HEK293 (cell line): ENCODE results near the gene KRT20.

Experiments
- CTCF ChIA-PET: fragments of 350-600 bp; formaldehyde crosslinking; extraction: SDS; loops from one replicate; lab custom pipeline; 2021; ENCODE audit warnings: antibody characterized with exemption; lab: Yijun Ruan, JAX
- POLR2A ChIA-PET: fragments of 300-600 bp; formaldehyde crosslinking; extraction: SDS; loops from one replicate; lab custom pipeline; 2020; ENCODE audit warnings: antibody characterized with exemption, inconsistent platforms; lab: Yijun Ruan, JAX
- H3K27ac ChIP-seq: fragments of 200-500 bp; sonication (Bioruptor generic); 2 replicates; pipeline ENCODE4 v1.5.1; 2014; ENCODE audit warnings: low read depth, low read length, control low read depth, inconsistent platforms; ENCODE audit errors: extremely low read depth
- H3K36me3 ChIP-seq, 2 experiments: fragments of 200-500 bp in 1 of 2; sonication (Bioruptor generic) in 1 of 2; 1 replicate in 1 of 2; 2 replicates in 1 of 2; pipeline ENCODE4 v1.5.1; 2014 to 2017; ENCODE audit warnings: inconsistent platforms in 2 of 2, low read length in 2 of 2; ENCODE audit not compliant: control insufficient read depth in 2 of 2, insufficient read depth in 1 of 2
- H3K4me1 ChIP-seq: fragments of 200-500 bp; sonication (Bioruptor generic); 2 replicates; pipeline ENCODE4 v1.5.1; 2014; ENCODE audit warnings: mild to moderate bottlenecking, low read length, inconsistent platforms; ENCODE audit not compliant: control insufficient read depth, insufficient read depth
- H3K4me3 ChIP-seq: 2 replicates; pipeline ENCODE4 v1.5.1; 2011; ENCODE audit warnings: low read depth, mild to moderate bottlenecking, control low read depth, low read length, moderate library complexity
- H3K9me3 ChIP-seq: fragments of 200-500 bp; sonication (Bioruptor generic); 2 replicates; pipeline ENCODE4 v1.5.1; 2014; ENCODE audit warnings: low read depth, low read length, inconsistent platforms; ENCODE audit not compliant: control insufficient read depth, insufficient read depth
- ATF2 ChIP-seq: fragments of 450-650 bp; formaldehyde crosslinking; IDR thresholded peaks from 2 replicates; pipeline ENCODE4 v1.5.1; 2016; ENCODE audit warnings: missing biosample characterization, missing genetic modification characterization, low read depth
- GLIS2 ChIP-seq: fragments of 450-650 bp; formaldehyde crosslinking; IDR thresholded peaks from 2 replicates; pipeline ENCODE4 v1.5.1; 2016; ENCODE audit warnings: missing biosample characterization, missing genetic modification characterization
- HOXD13 ChIP-seq: sonication (generic); formaldehyde crosslinking; IDR thresholded peaks from 2 replicates; pipeline ENCODE4 v1.8.0; 2022; ENCODE audit warnings: missing genetic modification reagents, borderline replicate concordance
- PRDM2 ChIP-seq: fragments of 450-650 bp; formaldehyde crosslinking; IDR thresholded peaks from 2 replicates; pipeline ENCODE4 v1.5.1; 2016; ENCODE audit warnings: missing biosample characterization, missing genetic modification characterization, borderline replicate concordance
- REST ChIP-seq: fragments of 450-650 bp; formaldehyde crosslinking; IDR thresholded peaks from 2 replicates; pipeline ENCODE4 v1.5.1; 2016; ENCODE audit warnings: missing biosample characterization, missing genetic modification characterization
- TSHZ1 ChIP-seq: fragments of 450-650 bp; formaldehyde crosslinking; IDR thresholded peaks from 2 replicates; pipeline ENCODE4 v1.5.1; 2016; ENCODE audit warnings: missing biosample characterization, missing genetic modification characterization, borderline replicate concordance
- ZFP41 ChIP-seq: fragments of 450-650 bp; formaldehyde crosslinking; IDR thresholded peaks from 2 replicates; pipeline ENCODE4 v1.5.1; 2016; ENCODE audit warnings: missing biosample characterization, missing genetic modification characterization, borderline replicate concordance
- ZNF114 ChIP-seq: fragments of 450-650 bp; formaldehyde crosslinking; IDR thresholded peaks from 2 replicates; pipeline ENCODE4 v1.5.0; 2017; ENCODE audit warnings: missing biosample characterization, missing genetic modification characterization
- ZNF350 ChIP-seq: fragments of 450-650 bp; formaldehyde crosslinking; IDR thresholded peaks from 2 replicates; pipeline ENCODE4 v1.5.0; 2017; ENCODE audit warnings: missing biosample characterization, mild to moderate bottlenecking, missing genetic modification characterization
- ZNF362 ChIP-seq: fragments of 450-650 bp; formaldehyde crosslinking; IDR thresholded peaks from 2 replicates; pipeline ENCODE4 v1.5.1; 2016; ENCODE audit warnings: missing biosample characterization, missing genetic modification characterization
- ZNF423 ChIP-seq: fragments of 450-650 bp; formaldehyde crosslinking; IDR thresholded peaks from 2 replicates; pipeline ENCODE4 v1.5.1; 2016; ENCODE audit warnings: missing biosample characterization, missing genetic modification characterization
- ZNF549 ChIP-seq: fragments of 450-650 bp; IDR thresholded peaks from 2 replicates; pipeline ENCODE4 v1.5.1; 2018; ENCODE audit warnings: missing biosample characterization, missing genetic modification characterization, mild to moderate bottlenecking, inconsistent platforms, moderate library complexity
- ZNF596 ChIP-seq: fragments of 450-650 bp; IDR thresholded peaks from 2 replicates; pipeline ENCODE4 v1.5.0; 2018; ENCODE audit warnings: missing biosample characterization, mild to moderate bottlenecking, missing genetic modification characterization, moderate library complexity
- ZNF660 ChIP-seq: fragments of 450-650 bp; IDR thresholded peaks from 2 replicates; pipeline ENCODE4 v1.5.1; 2018; ENCODE audit warnings: missing biosample characterization, mild to moderate bottlenecking, missing genetic modification characterization
- ZNF791 ChIP-seq: fragments of 450-650 bp; formaldehyde crosslinking; IDR thresholded peaks from 2 replicates; pipeline ENCODE4 v1.5.1; 2016; ENCODE audit warnings: missing biosample characterization, missing genetic modification characterization
- ZSCAN23 ChIP-seq: fragments of 450-650 bp; formaldehyde crosslinking; IDR thresholded peaks from 2 replicates; pipeline ENCODE4 v1.5.1; 2016; ENCODE audit warnings: missing biosample characterization, missing genetic modification characterization

Gene KRT20

GRCh38 chr17:40906613-40907012 is 21.6 kb upstream of the KRT20 start:
- Histone ChIP-seq H3K4me1 (peaks cover 31% of the 10 kb centered on the region), H3K27ac (no peak overlapping the region), H3K4me3 (no peak overlapping the region), H3K9me3 (no peaks in the 10 kb centered on the region)
- POLR2A ChIA-PET, result no interaction called here
- TF ChIP-seq ATF2 (tag by site-specific recombination) (no peak), ZNF791 (no peak), REST (peak; percentile 88), ZNF350 (tag by site-specific recombination) (no peak)
- TF ChIP-seq, all 188 proteins: peak for 1
- no peaks in the 10 kb centered on the region for H3K36me3 ChIP-seq
- CTCF ChIA-PET, result interaction anchor here (0.5 to 5.2 kb wide), 9 partner anchors 25 to 756 kb away, joined by 3 to 28 read pairs (median 4); no protein-coding TSS in a partner anchor

- ChIA-PET CTCF (interaction anchor here (0.7 to 1.7 kb wide), 4 partner anchors 20 to 758 kb away, joined by 3 to 6 read pairs (median 4); partner anchors contain the start of gene KRT20), POLR2A (no interaction called here)
- Histone ChIP-seq H3K36me3 (no peaks in the 10 kb centered on the region), H3K27ac (no peak overlapping the region), H3K4me3 (no peak overlapping the region), H3K4me1 (peaks cover 33% of the 10 kb centered on the region), H3K9me3 (no peaks in the 10 kb centered on the region)
- TF ChIP-seq HOXD13 (CRISPR knock-in tag) (no peak), ZNF596 (tag by site-specific recombination) (no peak), TSHZ1 (no peak), ZNF362 (tag by site-specific recombination) (no peak), PRDM2 (tag by site-specific recombination) (no peak), ZNF660 (no peak), ZNF114 (tag by site-specific recombination) (no peak), ZNF423 (tag by site-specific recombination) (no peak), ZSCAN23 (tag by site-specific recombination) (no peak), ZNF549 (no peak), GLIS2 (tag by site-specific recombination) (no peak), ZFP41 (no peak)
Measured at GRCh38 chr17:40905370-40905769, 20.3 kb upstream of the KRT20 start.
